Coronary artery (tissue), 2 donors: ENCODE results near the gene COX14.

Experiments
- DNase-seq: peaks from one replicate; pipeline ENCODE4 v3.0.0-alpha.2; 2017; ENCODE audit warnings: low spot score
- H3K27ac ChIP-seq, 2 donors: fragments of 200-600 bp; sonication (generic); one replicate each; pipeline ENCODE4 v1.5.1; 2016 to 2019
- H3K4me3 ChIP-seq: fragments of 200-600 bp; sonication (generic); 2 replicates; pipeline ENCODE4 v1.5.1; 2016; ENCODE audit warnings: mild to moderate bottlenecking, moderate library complexity
- TF ChIP-seq, protein P1 (sequence below): fragments of 200-600 bp; sonication (generic); IDR thresholded peaks from one replicate; pipeline ENCODE4 v1.5.1; 2019; ENCODE audit warnings: antibody characterized with exemption

Gene COX14

DNA sequence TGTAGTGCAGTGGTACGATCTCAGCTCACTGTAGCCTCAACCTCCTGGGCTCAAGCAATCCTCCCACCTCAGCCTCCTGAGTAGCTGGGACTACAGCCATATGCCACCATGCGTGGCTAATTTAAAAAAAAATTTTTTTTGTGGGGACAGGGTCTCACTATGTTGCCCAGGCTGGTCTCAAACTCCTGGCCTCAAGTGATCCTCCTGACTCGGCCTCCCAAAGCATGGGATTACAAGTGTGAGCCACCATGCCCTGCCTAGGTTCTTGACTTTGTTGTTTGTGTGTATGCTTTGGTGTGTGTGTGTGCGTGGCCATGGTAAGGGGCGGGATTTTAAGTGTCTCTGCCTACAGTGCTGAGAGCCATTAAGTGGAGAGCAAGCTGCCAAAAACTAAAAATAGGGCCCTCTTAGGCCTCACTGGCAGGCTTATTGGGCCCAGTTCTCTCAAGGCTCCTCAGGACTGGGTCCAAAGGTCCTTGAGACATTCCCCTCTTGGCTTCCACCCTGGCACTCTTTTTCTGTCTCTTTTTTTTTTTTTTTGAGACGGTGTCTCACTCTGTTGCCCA lies 5.1 kb downstream of the COX14 start:
- TF ChIP-seq, protein P1, sequence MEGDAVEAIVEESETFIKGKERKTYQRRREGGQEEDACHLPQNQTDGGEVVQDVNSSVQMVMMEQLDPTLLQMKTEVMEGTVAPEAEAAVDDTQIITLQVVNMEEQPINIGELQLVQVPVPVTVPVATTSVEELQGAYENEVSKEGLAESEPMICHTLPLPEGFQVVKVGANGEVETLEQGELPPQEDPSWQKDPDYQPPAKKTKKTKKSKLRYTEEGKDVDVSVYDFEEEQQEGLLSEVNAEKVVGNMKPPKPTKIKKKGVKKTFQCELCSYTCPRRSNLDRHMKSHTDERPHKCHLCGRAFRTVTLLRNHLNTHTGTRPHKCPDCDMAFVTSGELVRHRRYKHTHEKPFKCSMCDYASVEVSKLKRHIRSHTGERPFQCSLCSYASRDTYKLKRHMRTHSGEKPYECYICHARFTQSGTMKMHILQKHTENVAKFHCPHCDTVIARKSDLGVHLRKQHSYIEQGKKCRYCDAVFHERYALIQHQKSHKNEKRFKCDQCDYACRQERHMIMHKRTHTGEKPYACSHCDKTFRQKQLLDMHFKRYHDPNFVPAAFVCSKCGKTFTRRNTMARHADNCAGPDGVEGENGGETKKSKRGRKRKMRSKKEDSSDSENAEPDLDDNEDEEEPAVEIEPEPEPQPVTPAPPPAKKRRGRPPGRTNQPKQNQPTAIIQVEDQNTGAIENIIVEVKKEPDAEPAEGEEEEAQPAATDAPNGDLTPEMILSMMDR = no peak
- peak overlapping the region; percentile 46 to 64 for H3K27ac ChIP-seq

DNA sequence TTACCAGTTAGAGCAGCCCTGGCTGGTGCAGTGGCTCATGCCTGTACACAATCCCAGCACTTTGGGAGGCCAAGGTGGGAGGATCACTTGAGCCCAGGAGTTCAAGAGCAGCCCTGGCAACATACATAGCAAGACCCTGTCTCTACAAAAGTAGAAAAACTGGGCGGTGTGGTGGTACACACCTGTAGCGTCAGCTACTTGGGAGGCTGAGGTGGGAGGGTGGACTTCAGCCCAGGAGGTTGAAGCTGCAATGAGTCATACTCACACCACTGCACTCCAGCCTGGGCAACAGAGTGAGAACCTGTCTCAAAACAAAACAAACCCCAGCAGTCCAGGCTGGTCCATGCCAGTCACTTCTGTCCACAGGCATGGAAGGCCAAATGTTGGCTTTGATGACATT lies 7.4 kb downstream of the COX14 start:
- no peak overlapping the region for H3K4me3 ChIP-seq
- peak; percentile 40 for DNase-seq
- no peak overlapping the region for H3K27ac ChIP-seq
- TF ChIP-seq, protein P1 = no peak

More for the DNA sequence above, 5.1 kb downstream of the COX14 start:
- H3K4me3 ChIP-seq = no peak overlapping the region
- DNase-seq = peak; percentile 68

DNA sequence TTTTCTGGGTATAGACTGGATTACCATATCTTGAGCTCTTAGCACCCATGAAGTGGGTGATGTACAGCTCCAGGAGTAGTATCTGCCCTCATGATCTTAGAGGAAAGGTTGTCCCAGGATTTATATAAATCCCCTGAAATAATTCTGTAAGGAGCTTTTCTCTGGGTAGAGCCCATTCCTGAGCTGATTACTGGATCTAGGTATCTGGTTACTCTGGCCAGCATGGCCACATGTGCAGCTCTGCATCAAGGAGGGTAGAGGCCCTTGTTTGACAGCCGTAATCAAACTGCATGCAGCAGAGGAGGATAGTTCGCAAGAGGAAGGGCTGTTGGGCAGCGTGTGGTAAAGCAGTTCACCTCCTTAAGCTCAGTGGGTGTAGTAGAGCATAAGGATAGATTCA lies 8.5 kb downstream of the COX14 start:
- peak; percentile 22 for DNase-seq
- Histone ChIP-seq H3K4me3 (no peak overlapping the region), H3K27ac (no peak overlapping the region)
- TF ChIP-seq, protein P1 = no peak

DNA sequence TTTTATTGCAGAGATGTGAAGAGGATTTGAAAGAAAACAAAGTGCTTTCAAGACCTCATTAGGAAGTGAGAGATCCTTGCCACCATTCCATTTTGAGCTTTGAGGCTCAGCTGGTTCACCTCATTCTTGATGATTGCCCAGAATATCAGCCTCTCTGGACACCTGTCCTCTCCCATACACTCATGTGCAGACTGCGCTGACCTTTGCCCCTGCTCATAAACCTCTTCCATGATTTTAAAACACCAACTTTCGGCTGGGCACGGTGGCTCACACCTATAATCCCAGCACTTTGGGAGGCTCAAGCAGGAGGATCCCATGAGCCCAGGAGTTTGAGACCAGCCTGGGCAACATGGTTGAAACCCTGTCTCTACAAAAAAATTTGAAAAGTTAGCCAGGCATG lies 8.9 kb downstream of the COX14 start:
- TF ChIP-seq, protein P1 = no peak
- no peak overlapping the region for H3K4me3 ChIP-seq

DNA sequence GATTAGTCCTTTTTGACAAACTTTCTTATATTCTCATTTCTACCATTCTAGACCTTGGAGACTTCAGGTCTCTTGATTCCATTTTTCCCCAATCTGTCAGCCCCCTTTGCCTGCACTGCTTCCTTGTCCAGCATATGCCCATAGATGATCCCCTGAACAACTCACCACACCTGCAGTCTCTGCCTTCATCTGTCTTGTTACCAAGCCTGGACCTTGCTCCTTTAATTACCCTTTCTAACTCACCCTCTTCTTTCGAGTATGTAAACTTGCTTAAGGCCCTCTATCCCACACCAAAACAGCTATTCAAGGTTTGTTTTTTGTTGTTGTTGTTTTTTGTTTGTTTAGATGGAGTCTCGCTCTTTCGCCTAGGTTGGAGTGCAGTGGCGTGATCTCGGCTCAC lies 9.6 kb downstream of the COX14 start:
- DNase-seq = peak; percentile 5
- no peak overlapping the region for H3K27ac ChIP-seq
- TF ChIP-seq, protein P1 = no peak

More for the DNA sequence above, 8.9 kb downstream of the COX14 start:
- no peak overlapping the region for H3K27ac ChIP-seq
- DNase-seq = peak; percentile 47

DNA sequence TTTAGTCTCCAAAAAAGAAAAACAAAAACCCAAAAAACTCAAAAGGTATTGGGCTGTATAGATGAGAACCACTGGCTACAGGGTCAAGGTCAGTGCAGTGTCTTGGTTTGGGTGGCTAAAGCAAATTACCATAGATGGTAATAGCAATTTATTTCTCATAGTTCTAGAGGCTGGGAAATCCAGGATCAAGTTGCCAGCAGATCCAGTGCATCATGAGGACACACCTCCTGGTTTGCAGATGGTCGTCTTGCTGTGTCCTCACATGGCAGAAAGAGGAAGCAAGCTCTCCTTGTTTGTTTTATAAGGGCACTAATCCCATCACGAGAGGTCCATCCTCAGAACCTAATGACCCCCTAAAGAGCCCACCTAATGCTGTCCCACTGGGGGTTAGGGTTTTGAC lies 11.2 kb downstream of the COX14 start:
- H3K27ac ChIP-seq = no peak overlapping the region
- TF ChIP-seq, protein P1 = no peak
- H3K4me3 ChIP-seq = no peak overlapping the region
- peak; percentile 26 for DNase-seq

More for the DNA sequence above, 9.6 kb downstream of the COX14 start:
- no peak overlapping the region for H3K4me3 ChIP-seq

DNA sequence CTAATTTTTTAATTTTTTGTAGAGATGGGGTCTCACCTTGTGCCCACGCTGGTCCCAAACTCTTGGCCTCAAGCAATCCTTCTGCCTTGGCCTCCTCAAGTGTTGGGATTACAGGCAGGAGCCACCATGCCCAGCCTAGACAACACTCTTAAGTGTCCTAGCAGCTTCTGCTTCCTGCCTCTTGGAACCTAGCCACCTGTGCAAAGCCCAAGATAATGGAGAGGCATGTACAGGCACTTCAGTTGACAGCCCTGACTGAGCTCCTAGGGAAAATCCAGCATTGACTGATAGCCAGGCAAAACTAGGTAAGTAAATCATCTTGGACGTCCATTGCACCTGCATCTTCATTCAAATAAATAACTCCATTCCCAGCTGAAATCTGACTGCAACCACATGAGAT lies 15.5 kb downstream of the COX14 start:
- H3K27ac ChIP-seq = no peak overlapping the region
- no peak for DNase-seq

More for the DNA sequence above, 15.5 kb downstream of the COX14 start:
- no peak overlapping the region for H3K4me3 ChIP-seq
- TF ChIP-seq, protein P1 = no peak
